Type B pancreatic cell (in vitro differentiated cells): ENCODE data around the gene RAI1. TPM values are rescaled to one million over a fixed set of nuclear protein-coding genes. Genes with fewer than 3 reads are reported as not detected.
A peak's percentile ranks its signal among the peaks of the same experiment; 100 is the strongest.

Source experiments
- DNase-seq: peaks from one replicate; pipeline ENCODE4 v3.0.0; 2021; ENCODE audit warnings: mixed read lengths; ENCODE audit not compliant: unreplicated experiment; ENCODE audit errors: extremely low spot score
- H3K27ac Mint-ChIP-seq: 2 replicates; pipeline ENCODE4 v1.8.0; 2021; ENCODE audit warnings: mild to moderate bottlenecking, mixed read lengths
- H3K27me3 Mint-ChIP-seq: 2 replicates; pipeline ENCODE4 v1.8.0; 2021; ENCODE audit warnings: mixed read lengths
- H3K36me3 Mint-ChIP-seq: 2 replicates; pipeline ENCODE4 v1.8.0; 2021; ENCODE audit warnings: mixed read lengths
- H3K4me1 Mint-ChIP-seq: one replicate; pipeline ENCODE4 v1.8.0; 2021; ENCODE audit warnings: mixed read lengths; ENCODE audit not compliant: unreplicated experiment
- H3K4me3 Mint-ChIP-seq: 2 replicates; pipeline ENCODE4 v1.8.0; 2021; ENCODE audit warnings: mild to moderate bottlenecking, mixed read lengths
- H3K9me3 Mint-ChIP-seq: 2 replicates; pipeline ENCODE4 v1.8.0; 2021; ENCODE audit warnings: mixed read lengths
- CTCF ChIP-seq: fragments of 200-600 bp; sonication (generic); conservative IDR thresholded peaks from 2 replicates; pipeline ENCODE4 v1.5.0; 2021; ENCODE audit warnings: antibody characterized with exemption, mild to moderate bottlenecking
- total RNA-seq: library from RNA; stranded (reverse); gene quantifications from 2 replicates; pipeline ENCODE4 v1.2.1, GENCODE V29; 2021; ENCODE audit warnings: low replicate concordance

The RAI1 gene
- total RNA-seq, 1 donor from 2014 or later, result 61.1 TPM

DNA sequence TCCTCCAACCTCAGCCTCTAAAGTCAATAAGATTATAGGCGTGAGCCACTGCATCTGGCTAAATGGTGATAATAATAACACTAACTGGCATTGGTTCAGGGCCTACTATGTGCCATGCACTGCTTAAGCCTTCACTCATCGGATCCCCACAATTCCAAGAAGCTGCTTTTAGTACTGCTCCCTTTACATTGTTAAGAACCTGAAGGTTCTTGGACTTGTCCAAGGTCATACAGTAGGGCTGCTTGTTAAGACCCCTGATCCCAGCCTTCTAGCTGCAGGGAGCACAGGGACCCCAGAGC, 149.0 kb downstream of the RAI1 start:
- DNase-seq, result no peak
- H3K9me3 Mint-ChIP-seq, result no peaks in the 10 kb centered on the region
- peaks cover 52% of the 10 kb centered on the region for H3K4me1 Mint-ChIP-seq
- no peak for TF ChIP-seq CTCF
- no peaks in the 10 kb centered on the region for H3K27me3 Mint-ChIP-seq
- peak overlapping the region; percentile 83 for H3K27ac Mint-ChIP-seq
- H3K36me3 Mint-ChIP-seq, result peaks cover 7% of the 10 kb centered on the region
- H3K4me3 Mint-ChIP-seq, result no peak overlapping the region

DNA sequence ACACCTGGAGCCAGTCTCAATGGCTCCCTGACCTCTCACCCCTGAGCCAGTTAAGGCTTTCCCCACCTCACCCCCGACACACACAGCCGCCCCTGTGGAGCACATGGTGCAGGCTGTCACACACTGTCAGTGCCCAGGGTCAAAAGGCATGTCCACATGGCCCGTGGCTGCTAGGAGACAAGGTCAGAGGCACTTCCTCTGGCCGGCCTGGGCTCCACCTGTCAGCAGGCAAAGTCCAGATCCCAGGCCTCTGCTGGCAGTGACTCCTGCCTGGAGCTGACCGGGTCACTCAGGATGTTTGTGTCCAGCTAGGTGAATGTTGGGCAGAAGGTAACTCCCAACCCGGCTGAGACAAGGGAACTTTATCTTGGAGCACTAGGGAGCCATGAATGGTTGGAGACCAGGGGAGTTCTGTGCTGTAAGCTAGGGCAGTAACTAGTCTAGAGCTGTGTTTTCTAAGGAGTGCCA, 149.5 kb downstream of the RAI1 start:
- peak overlapping the region; percentile 23 for H3K4me3 Mint-ChIP-seq
- TF ChIP-seq CTCF, result no peak
- H3K9me3 Mint-ChIP-seq, result no peaks in the 10 kb centered on the region
- H3K36me3 Mint-ChIP-seq, result peaks cover 7% of the 10 kb centered on the region
- peak overlapping the region; percentile 91 for H3K27ac Mint-ChIP-seq
- DNase-seq, result no peak
- no peaks in the 10 kb centered on the region for H3K27me3 Mint-ChIP-seq
- H3K4me1 Mint-ChIP-seq, result peaks cover 55% of the 10 kb centered on the region

- no peak for DNase-seq
- peaks cover 52% of the 10 kb centered on the region for H3K4me1 Mint-ChIP-seq
- peak overlapping the region; percentile 91 for H3K27ac Mint-ChIP-seq
- H3K4me3 Mint-ChIP-seq, result peak overlapping the region; percentile 23
- no peaks in the 10 kb centered on the region for H3K9me3 Mint-ChIP-seq
- no peaks in the 10 kb centered on the region for H3K27me3 Mint-ChIP-seq
- no peak for TF ChIP-seq CTCF
- H3K36me3 Mint-ChIP-seq, result peaks cover 3% of the 10 kb centered on the region
These were observed 150.2 kb downstream of the RAI1 start for GRCh38 chr17:17831208-17832031.

DNA sequence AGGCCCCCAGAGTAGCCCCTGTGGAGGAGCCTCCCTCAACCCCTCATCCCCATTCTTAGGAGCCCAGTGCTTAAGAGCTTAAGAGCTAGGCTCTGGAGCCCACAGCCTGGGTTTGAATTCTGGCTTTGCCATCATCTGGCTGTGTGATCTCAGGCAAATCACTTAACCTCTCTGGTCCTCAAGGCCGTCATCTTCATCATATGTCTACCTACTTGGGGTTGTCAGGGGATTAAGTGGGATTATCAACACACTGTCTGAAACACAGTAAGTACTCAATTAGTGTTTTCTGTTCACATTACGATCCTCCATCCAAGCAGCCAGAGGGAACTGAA, 150.7 kb downstream of the RAI1 start:
- Mint-ChIP-seq H3K27ac (peak overlapping the region; percentile 71), H3K4me1 (peaks cover 47% of the 10 kb centered on the region), H3K9me3 (no peaks in the 10 kb centered on the region), H3K4me3 (no peak overlapping the region), H3K36me3 (peaks cover 3% of the 10 kb centered on the region), H3K27me3 (no peaks in the 10 kb centered on the region)
- no peak for DNase-seq
- no peak for TF ChIP-seq CTCF

DNA sequence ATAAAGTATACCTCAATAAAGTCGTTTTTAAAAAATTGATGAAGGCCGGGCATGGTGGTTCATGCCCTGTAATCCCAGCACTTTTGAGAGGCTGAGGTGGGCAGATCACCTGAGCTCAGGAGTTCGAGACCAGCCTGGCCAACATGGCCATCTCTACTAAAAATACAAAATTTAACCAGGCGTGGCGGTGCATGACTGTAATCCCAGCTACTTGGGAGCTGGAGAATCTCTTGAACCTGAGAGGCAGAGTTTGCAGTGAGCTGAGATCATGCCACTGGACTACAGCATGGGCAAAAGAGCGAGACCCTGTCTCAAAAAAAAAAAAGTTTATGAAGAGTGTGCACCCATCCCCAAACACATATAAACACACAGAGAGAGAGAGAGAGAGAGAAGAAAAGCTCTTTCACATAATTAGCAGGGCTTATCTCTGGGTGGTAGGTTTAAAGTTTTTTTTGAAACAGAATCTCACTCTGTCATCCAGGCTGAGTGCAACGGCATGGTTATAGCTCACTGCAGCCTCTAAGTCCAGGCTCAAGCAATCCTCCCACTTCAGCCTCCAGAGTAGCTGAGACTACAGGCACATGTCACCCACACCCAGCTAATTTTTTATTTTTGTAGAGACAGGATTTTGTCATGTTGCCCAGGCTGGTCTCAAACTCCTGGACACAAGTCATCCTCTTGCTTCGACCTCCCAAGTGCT, 152.6 kb downstream of the RAI1 start:
- H3K9me3 Mint-ChIP-seq, result no peaks in the 10 kb centered on the region
- peak overlapping the region; percentile 71 for H3K4me3 Mint-ChIP-seq
- H3K36me3 Mint-ChIP-seq, result peaks cover 3% of the 10 kb centered on the region
- DNase-seq, result no peak
- H3K27me3 Mint-ChIP-seq, result no peaks in the 10 kb centered on the region
- no peak for TF ChIP-seq CTCF
- H3K4me1 Mint-ChIP-seq, result peaks cover 59% of the 10 kb centered on the region
- peak overlapping the region; percentile 82 for H3K27ac Mint-ChIP-seq
